DOHH2 (cell line): ENCODE results near the gene UBTD1.

Experiments used
- H3F3A ChIP-seq: fragments of 200-600 bp; sonication (generic), shearing (Covaris generic); 2 replicates; pipeline ENCODE4 v1.6.0; 2016; ENCODE audit warnings: antibody characterized with exemption, mild to moderate bottlenecking; ENCODE audit not compliant: control insufficient read depth, insufficient read depth
- H3K27ac ChIP-seq: fragments of 200-600 bp; sonication (generic); 2 replicates; pipeline ENCODE4 v1.5.1; 2014; ENCODE audit warnings: low read depth, mild to moderate bottlenecking, low read length, moderate library complexity
- H3K27me3 ChIP-seq: fragments of 200-600 bp; sonication (generic); 2 replicates; pipeline ENCODE4 v1.6.1; 2014; ENCODE audit warnings: mild to moderate bottlenecking, low read length, mixed read lengths; ENCODE audit not compliant: control insufficient read depth
- H3K36me3 ChIP-seq: fragments of 200-600 bp; sonication (generic); 2 replicates; pipeline ENCODE4 v1.6.1; 2014; ENCODE audit warnings: mild to moderate bottlenecking, low read length, moderate library complexity, mixed read lengths; ENCODE audit not compliant: control insufficient read depth
- H3K4me1 ChIP-seq: fragments of 200-600 bp; sonication (generic); 2 replicates; pipeline ENCODE4 v1.6.1; 2014; ENCODE audit warnings: mild to moderate bottlenecking, low read length, mixed read lengths; ENCODE audit not compliant: control insufficient read depth
- H3K4me2 ChIP-seq: fragments of 200-600 bp; sonication (generic); 2 replicates; pipeline ENCODE4 v1.6.0; 2014; ENCODE audit warnings: mild to moderate bottlenecking, low read length, moderate library complexity
- H3K4me3 ChIP-seq: fragments of 200-600 bp; sonication (generic); 2 replicates; pipeline ENCODE4 v1.5.1; 2014; ENCODE audit warnings: mild to moderate bottlenecking, low read length, mixed read lengths
- H3K79me2 ChIP-seq: fragments of 200-600 bp; sonication (generic); 2 replicates; pipeline ENCODE4 v1.6.1; 2014; ENCODE audit warnings: mild to moderate bottlenecking, low read length, mixed read lengths; ENCODE audit not compliant: control insufficient read depth
- H3K9me2 ChIP-seq: fragments of 200-600 bp; sonication (generic); replicated peaks from 2 replicates; pipeline ENCODE4 v1.6.1; 2014; ENCODE audit warnings: mild to moderate bottlenecking, low read length, mixed read lengths; ENCODE audit not compliant: control insufficient read depth
- H3K9me3 ChIP-seq: fragments of 200-600 bp; sonication (generic); 2 replicates; pipeline ENCODE4 v1.6.1; 2014; ENCODE audit warnings: antibody characterized with exemption, low read length, mixed read lengths; ENCODE audit not compliant: control insufficient read depth, insufficient read depth
- H4K20me1 ChIP-seq: fragments of 200-600 bp; sonication (generic); 2 replicates; pipeline ENCODE4 v1.6.0; 2014; ENCODE audit warnings: low read depth, mild to moderate bottlenecking, antibody characterized with exemption, low read length, moderate library complexity; ENCODE audit not compliant: control insufficient read depth, insufficient read depth
- EZH2phosphoT487 ChIP-seq: fragments of 200-600 bp; sonication (generic); IDR thresholded peaks from 2 replicates; pipeline ENCODE4 v1.6.1; 2017; ENCODE audit warnings: borderline replicate concordance, mild to moderate bottlenecking, antibody characterized with exemption, low read length, moderate library complexity, mixed read lengths
- TF ChIP-seq, protein P1 (sequence below): fragments of 200-600 bp; sonication (generic); IDR thresholded peaks from one replicate; pipeline ENCODE4 v1.5.1; 2014; ENCODE audit warnings: antibody characterized with exemption, mild to moderate bottlenecking, low read depth, low read length; ENCODE audit not compliant: poor library complexity, severe bottlenecking

UBTD1 gene

DNA sequence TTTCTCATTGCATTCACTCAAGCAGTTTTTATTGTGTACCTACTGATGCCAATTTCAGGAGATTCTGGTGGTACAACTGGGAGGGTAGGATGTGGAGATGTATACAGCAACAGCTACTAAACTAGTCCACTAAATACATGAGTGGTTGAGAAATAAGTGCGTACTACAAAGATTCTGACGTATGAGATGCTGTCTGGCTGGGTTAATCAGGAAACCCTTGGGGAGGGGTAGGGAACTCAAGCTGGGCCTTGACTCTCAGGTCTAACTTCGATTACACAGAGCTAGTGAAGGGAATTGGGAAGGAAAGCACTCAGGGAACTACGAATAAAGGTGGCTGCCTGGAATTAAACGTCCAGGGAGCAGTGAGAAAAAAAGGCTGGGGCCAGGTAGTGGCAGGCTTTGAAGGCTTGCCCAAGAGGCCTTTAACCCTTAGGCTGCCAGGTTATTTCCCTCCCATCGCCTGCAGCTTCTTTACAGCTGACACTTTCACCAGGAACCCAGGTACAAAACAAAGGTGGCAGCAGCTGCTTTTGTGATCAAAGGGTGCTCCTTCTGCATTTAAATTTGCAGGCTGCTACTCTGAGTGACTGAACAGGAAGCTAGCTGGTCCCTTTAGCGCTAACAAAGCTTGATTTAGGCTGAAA, 3.7 kb upstream of the UBTD1 start:
- peaks cover 82% of the 10 kb centered on the region for H3K79me2 ChIP-seq
- H3F3A ChIP-seq, result peaks cover 3% of the 10 kb centered on the region
- TF ChIP-seq, protein P1, sequence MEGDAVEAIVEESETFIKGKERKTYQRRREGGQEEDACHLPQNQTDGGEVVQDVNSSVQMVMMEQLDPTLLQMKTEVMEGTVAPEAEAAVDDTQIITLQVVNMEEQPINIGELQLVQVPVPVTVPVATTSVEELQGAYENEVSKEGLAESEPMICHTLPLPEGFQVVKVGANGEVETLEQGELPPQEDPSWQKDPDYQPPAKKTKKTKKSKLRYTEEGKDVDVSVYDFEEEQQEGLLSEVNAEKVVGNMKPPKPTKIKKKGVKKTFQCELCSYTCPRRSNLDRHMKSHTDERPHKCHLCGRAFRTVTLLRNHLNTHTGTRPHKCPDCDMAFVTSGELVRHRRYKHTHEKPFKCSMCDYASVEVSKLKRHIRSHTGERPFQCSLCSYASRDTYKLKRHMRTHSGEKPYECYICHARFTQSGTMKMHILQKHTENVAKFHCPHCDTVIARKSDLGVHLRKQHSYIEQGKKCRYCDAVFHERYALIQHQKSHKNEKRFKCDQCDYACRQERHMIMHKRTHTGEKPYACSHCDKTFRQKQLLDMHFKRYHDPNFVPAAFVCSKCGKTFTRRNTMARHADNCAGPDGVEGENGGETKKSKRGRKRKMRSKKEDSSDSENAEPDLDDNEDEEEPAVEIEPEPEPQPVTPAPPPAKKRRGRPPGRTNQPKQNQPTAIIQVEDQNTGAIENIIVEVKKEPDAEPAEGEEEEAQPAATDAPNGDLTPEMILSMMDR, result no peak
- TF ChIP-seq EZH2phosphoT487, result no peak
- H3K9me2 ChIP-seq, result no peaks in the 10 kb centered on the region
- H3K4me2 ChIP-seq, result peak overlapping the region; percentile 95
- H3K27me3 ChIP-seq, result peaks cover 11% of the 10 kb centered on the region
- no peaks in the 10 kb centered on the region for H3K9me3 ChIP-seq
- H4K20me1 ChIP-seq, result peaks cover 32% of the 10 kb centered on the region
- H3K36me3 ChIP-seq, result peaks cover 48% of the 10 kb centered on the region
- H3K4me3 ChIP-seq, result no peak overlapping the region
- H3K27ac ChIP-seq, result no peak overlapping the region
- H3K4me1 ChIP-seq, result peaks cover 41% of the 10 kb centered on the region

DNA sequence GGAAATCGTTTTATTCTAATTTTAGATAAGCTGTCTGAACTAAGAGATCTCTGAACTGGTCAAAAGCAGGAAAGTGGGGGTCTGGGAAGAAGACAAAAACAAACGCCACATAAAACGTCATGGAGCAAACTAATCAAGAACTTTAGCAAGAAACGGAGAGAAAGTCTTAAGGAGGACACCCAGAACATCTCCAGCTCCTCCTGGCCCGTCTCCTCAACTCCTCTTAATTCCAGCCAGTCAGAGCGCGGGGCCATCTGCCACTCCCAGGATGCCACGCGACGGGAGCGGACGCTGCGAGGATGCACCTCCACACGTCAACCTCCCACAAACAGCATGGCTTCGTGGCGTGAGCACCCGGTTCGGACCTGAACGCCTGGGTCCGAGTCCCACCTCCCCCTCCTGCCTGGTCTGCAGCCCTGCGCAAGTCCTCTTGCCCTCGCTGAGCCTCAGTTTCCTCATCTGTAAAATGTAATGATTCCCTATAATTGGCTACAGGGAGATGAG, 1.1 kb upstream of the UBTD1 start:
- no peaks in the 10 kb centered on the region for H3K9me2 ChIP-seq
- no peaks in the 10 kb centered on the region for H3K9me3 ChIP-seq
- peak overlapping the region; percentile 95 for H3K4me2 ChIP-seq
- H3K4me3 ChIP-seq, result peak overlapping the region; percentile 96
- H3K4me1 ChIP-seq, result peaks cover 32% of the 10 kb centered on the region
- H3K27me3 ChIP-seq, result peaks cover 36% of the 10 kb centered on the region
- no peak for TF ChIP-seq EZH2phosphoT487
- TF ChIP-seq, protein P1, result no peak
- H3K27ac ChIP-seq, result peak overlapping the region; percentile 78
- peaks cover 56% of the 10 kb centered on the region for H3K79me2 ChIP-seq
- peaks cover 41% of the 10 kb centered on the region for H3K36me3 ChIP-seq
- H4K20me1 ChIP-seq, result peaks cover 26% of the 10 kb centered on the region; the same call in 1 of the 2 replicates
- peaks cover 3% of the 10 kb centered on the region for H3F3A ChIP-seq

DNA sequence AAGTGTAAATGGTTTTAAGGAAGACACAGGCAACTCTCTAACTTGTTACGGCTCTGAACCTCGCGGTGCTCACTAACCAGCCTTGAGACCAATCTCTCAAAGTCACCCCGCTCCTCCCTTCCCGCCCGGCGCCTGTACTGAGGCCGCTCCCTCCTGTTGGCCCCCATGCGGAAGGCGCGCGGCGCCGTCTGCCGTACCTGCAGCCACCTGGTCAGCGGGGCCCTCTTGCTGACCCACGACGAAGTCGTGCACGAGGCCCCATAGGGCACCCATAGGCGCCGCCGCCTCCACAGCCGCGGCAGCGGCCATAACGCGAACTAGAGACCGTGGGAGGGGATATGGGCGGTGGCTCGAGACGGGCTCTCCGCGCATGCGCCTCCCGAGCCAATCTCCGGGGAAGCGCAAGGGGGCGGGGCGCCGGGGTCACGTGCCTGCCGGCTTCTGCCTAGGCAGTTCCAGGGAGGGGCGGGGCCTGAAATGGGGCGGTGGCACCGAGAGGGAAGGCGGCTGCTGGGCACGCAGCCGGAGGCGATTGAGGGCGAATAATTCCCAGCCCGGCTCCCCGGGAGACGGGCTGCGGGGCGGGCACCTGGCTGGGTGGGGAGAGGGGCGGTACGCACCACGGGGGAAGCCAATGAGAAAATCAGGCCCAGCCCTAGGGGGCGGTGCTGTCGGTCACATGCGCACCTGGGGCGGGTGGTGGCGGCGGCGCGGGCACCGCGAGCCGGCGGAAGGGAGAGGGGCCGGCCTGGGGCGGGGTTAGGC, 466 bp upstream of the UBTD1 start, which contains the start of gene MMS19:
MMS19 (minus strand) TSS at position 347 of the 765 bp plus-strand sequence; CDS start at position 309, 38 bp downstream.
- peaks cover 32% of the 10 kb centered on the region for H3K4me1 ChIP-seq
- H3K4me3 ChIP-seq, result peak within 1 kb of the TSS; percentile 96
- H3K27me3 ChIP-seq, result peaks cover 39% of the 10 kb centered on the region
- H3K9me3 ChIP-seq, result no peaks in the 10 kb centered on the region
- H3K36me3 ChIP-seq, result peaks cover 36% of the 10 kb centered on the region
- no peak for TF ChIP-seq EZH2phosphoT487
- TF ChIP-seq, protein P1, result no peak
- H3F3A ChIP-seq, result peaks cover 3% of the 10 kb centered on the region
- peak within 1 kb of the TSS; percentile 78 for H3K27ac ChIP-seq
- H4K20me1 ChIP-seq, result peaks cover 26% of the 10 kb centered on the region; the same call in 1 of the 2 replicates
- peaks cover 49% of the 10 kb centered on the region for H3K79me2 ChIP-seq
- no peaks in the 10 kb centered on the region for H3K9me2 ChIP-seq
- peak within 1 kb of the TSS; percentile 95 for H3K4me2 ChIP-seq
